K562 (cell line): Measurements from ENCODE around the gene DARS1. TPM values are rescaled to one million over a fixed set of nuclear protein-coding genes. Genes with fewer than 3 reads are reported as not detected.

Experiments used
- CCNT2 ChIP-seq: IDR thresholded peaks from 2 replicates; pipeline ENCODE4 v1.6.1; 2011; ENCODE audit warnings: borderline replicate concordance, low read depth, mild to moderate bottlenecking, moderate library complexity, mixed read lengths, low read length; ENCODE audit not compliant: insufficient read length; ENCODE audit errors: extremely low read depth
- CXXC5 ChIP-seq: fragments of 250-450 bp; sonication (Bioruptor Pico); IDR thresholded peaks from 2 replicates; pipeline ENCODE4 v1.8.0; 2022; ENCODE audit warnings: inconsistent platforms, mild to moderate bottlenecking, moderate library complexity
- ERF ChIP-seq: fragments of 450-650 bp; formaldehyde crosslinking; IDR thresholded peaks from 2 replicates; pipeline ENCODE4 v1.4.0; 2020; ENCODE audit warnings: mild to moderate bottlenecking, mixed read lengths
- GTF3C2 ChIP-seq: IDR thresholded peaks from 3 replicates; pipeline ENCODE4 v1.6.1; 2011; ENCODE audit warnings: borderline replicate concordance, mild to moderate bottlenecking, moderate library complexity; ENCODE audit not compliant: insufficient read length; ENCODE audit errors: extremely low read depth
- HOXB6 ChIP-seq: fragments of 250-450 bp; sonication (Bioruptor Pico); IDR thresholded peaks from 2 replicates; pipeline ENCODE4 v1.5.1; 2022; ENCODE audit warnings: mild to moderate bottlenecking, borderline replicate concordance
- JUND ChIP-seq, 2 experiments: IDR thresholded peaks; 2 replicates in 1 of 2; 3 replicates in 1 of 2; pipeline ENCODE4 v1.6.1; 2011; ENCODE audit warnings: borderline replicate concordance in 2 of 2, low read depth in 2 of 2, low read length in 2 of 2, improper control_type of control experiment in 1 of 2, missing biosample characterization in 1 of 2, missing genetic modification characterization in 1 of 2, missing genetic modification reagents in 1 of 2
- MNT ChIP-seq, 2 experiments: fragments of 450-650 bp; conservative IDR thresholded peaks; 2 replicates each; pipeline ENCODE4 v1.6.1; 2017; ENCODE audit warnings: mild to moderate bottlenecking in 2 of 2, moderate library complexity in 2 of 2
- RBM22 ChIP-seq: fragments of 200-400 bp; formaldehyde crosslinking; IDR thresholded peaks from 2 replicates; pipeline ENCODE4 v1.6.1; 2018; ENCODE audit warnings: low read length, low read depth; ENCODE audit not compliant: poor library complexity, severe bottlenecking
- SLC30A9 ChIP-seq: fragments of 250-450 bp; sonication (Bioruptor Pico); IDR thresholded peaks from 2 replicates; pipeline ENCODE4 v1.8.0; 2022; ENCODE audit warnings: mild to moderate bottlenecking, moderate library complexity
- ZBTB7A ChIP-seq: IDR thresholded peaks from 2 replicates; pipeline ENCODE4 v1.6.1; 2011; ENCODE audit warnings: low read depth, mild to moderate bottlenecking, low read length, moderate library complexity, borderline replicate concordance; ENCODE audit not compliant: control insufficient read depth
- ZNF592 ChIP-seq: fragments of 450-650 bp; IDR thresholded peaks from 2 replicates; pipeline ENCODE4 v1.6.1; 2017; ENCODE audit warnings: antibody characterized with exemption, mild to moderate bottlenecking
- polyA plus RNA-seq, 8 experiments: library from polyadenylated mRNA; depleted of rRNA in 4 of 8; stranded (reverse) in 5 of 8; unstranded in 3 of 8; fragments of >200 nt; fragmentation: Nextera tagmentation in 2 of 8; fragmentation: Illumina TruSeq in 1 of 8; extraction: Ambion mirVana in 2 of 8; extraction: Trizol in 1 of 8; gene quantifications; 2 replicates each; pipeline versions ENCODE4 v1.2.1 to v1.2.3, GENCODE V29; 2011 to 2014; ENCODE audit warnings: inconsistent platforms in 1 of 8, missing spikeins in 1 of 8
- total RNA-seq, 7 experiments: library from RNA; depleted of rRNA in 6 of 7; stranded (reverse); fragments of >200 nt in 6 of 7; fragmentation: Illumina TruSeq in 2 of 7; extraction: Trizol in 2 of 7; gene quantifications; 2 replicates each; pipeline versions ENCODE4 v1.2.1 to v1.2.3, GENCODE V29; 2011 to 2021; ENCODE audit warnings: low replicate concordance in 1 of 7

Gene DARS1
- total and polyA plus RNA-seq, 9 of the 15 experiments (the other 6 are each of a cell fraction or from before 2014, with no cell fraction given) = 91.5 to 239 (median 98.0) TPM

GRCh38 chr2:135985018-135985825 is at the start of gene DARS1 (continued):
- TF ChIP-seq MNT (conservative IDR thresholded peaks at IDR 0.05) (peak; percentile 96 to 98), ZBTB7A (peak; percentile 97), CXXC5 (peak; percentile 82), RBM22 (peak; percentile 90), GTF3C2 (no peak), SLC30A9 (CRISPR knock-in tag) (no peak), CCNT2 (peak; percentile 59), JUND (IDR thresholded peaks at IDR 0.05; ENCODE audit: borderline replicate concordance, low read depth, low read length) (0 out of 2 replicates have a peak, but pooled peaks have one; percentile 10), JUND (tag; IDR thresholded peaks at IDR 0.05; ENCODE audit: borderline replicate concordance, low read depth, low read length) (peak; percentile 42; the same call in 2 of the 3 replicates), ZNF592 (no peak; the same call in 1 of the 2 replicates), ERF (CRISPR knock-in tag) (no peak), HOXB6 (CRISPR knock-in tag) (no peak)
